ENCODE measurements around the gene LTO1. TPM values are rescaled to one million over a fixed set of nuclear protein-coding genes. Genes with fewer than 3 reads are reported as not detected.

The LTO1 gene
- total and polyA plus RNA-seq, 2 of the 13 experiments (the other 11 are each of a cell fraction or from before 2014, with no cell fraction given): 11.8 to 15.0 TPM

DNA sequence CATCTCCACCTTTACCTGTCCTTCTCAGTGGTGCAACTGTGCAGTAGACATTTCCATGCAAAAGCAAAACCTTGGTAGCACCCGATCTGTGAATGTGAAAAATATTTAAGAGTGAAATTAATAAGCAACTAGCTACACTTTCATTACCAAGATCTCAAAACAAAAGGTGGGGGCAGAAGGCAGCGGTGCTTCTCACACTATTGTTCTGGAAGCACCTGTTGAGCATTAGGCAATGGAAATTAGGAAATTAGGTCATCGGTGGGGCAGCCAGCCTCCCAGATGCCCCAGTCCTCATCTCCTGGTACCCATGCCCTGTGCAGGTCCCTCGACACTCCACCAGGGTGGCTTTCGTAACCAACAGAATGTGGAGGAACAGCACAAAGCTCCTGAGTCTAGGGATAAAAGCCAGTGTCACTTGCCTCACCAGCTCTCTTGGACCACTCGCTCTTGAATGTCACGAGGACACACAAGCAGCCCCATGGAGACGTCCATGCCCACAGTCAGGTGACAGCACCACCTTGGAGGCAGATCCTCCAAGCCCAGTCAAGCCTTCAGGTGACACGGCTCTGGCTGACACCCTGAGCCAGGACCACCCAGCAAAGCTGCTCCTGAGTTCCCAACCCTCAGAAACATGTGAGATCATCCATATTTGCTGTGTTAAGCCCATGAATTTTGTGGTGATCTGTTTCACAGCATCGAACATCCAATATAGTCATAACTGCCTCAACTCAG lies 3.3 kb downstream of the LTO1 start (continued):
- no peak for TF ChIP-seq ARID5B (CRISPR knock-in tag; IDR thresholded peaks at IDR 0.05)
- TF ChIP-seq GZF1 (CRISPR knock-in tag; IDR thresholded peaks at IDR 0.05): no peak
- no peak for TF ChIP-seq SMC3 (IDR thresholded peaks at IDR 0.05; ENCODE audit: low read length)
- no peak for TF ChIP-seq ZBTB1 (CRISPR knock-in tag; IDR thresholded peaks at IDR 0.05; ENCODE audit: borderline replicate concordance)
- TF ChIP-seq CCAR2 (optimal IDR thresholded peaks at IDR 0.05; ENCODE audit: low read depth, low read length): no peak

- H3K36me3 ChIP-seq (replicated peaks in 1 of 2; ENCODE audit: control insufficient read depth in 1 of 2, insufficient read depth in 2 of 2, low read length in 2 of 2): peaks cover 4 to 17% of the 10 kb centered on the region in 2 experiments; a peak in 4 of 5 replicates
- no peak for TF ChIP-seq GTF3A (CRISPR knock-in tag; conservative IDR thresholded peaks at IDR 0.05)
- peak; percentile 58; the same call in 1 of the 2 replicates for TF ChIP-seq ZFY (CRISPR knock-in tag; IDR thresholded peaks at IDR 0.05)
- TF ChIP-seq MAX (IDR thresholded peaks at IDR 0.05): peak; percentile 24
- TF ChIP-seq JARID2 (CRISPR knock-in tag; IDR thresholded peaks at IDR 0.05; ENCODE audit: insufficient replicate concordance): peak; percentile 35
- peak; percentile 33 for TF ChIP-seq ARID5B (CRISPR knock-in tag; IDR thresholded peaks at IDR 0.05)
- TF ChIP-seq LCORL (IDR thresholded peaks at IDR 0.05): no peak
- TF ChIP-seq LCORL (CRISPR knock-in tag; IDR thresholded peaks at IDR 0.05): peak; percentile 47; the same call in 1 of the 2 replicates
- peak; percentile 71 for TF ChIP-seq HOXA3 (CRISPR knock-in tag; IDR thresholded peaks at IDR 0.05)
Measured at GRCh38 chr11:69670158-69670845, 4.9 kb downstream of the LTO1 start.

More at GRCh38 chr11:69670158-69670845, 4.9 kb downstream of the LTO1 start:
- Histone ChIP-seq H3K9ac (ENCODE audit: insufficient read depth, low read depth, low read length) (0 out of 2 replicates have a peak overlapping the region, but pooled peaks have one; percentile 48), H3K9me3 (ENCODE audit: low read length) (no peaks in the 10 kb centered on the region), H3K4me1 (ENCODE audit: insufficient read depth, low read length) (peaks cover 58% of the 10 kb centered on the region), H4K20me1 (ENCODE audit: insufficient read depth, low read length) (peaks cover 3% of the 10 kb centered on the region; the same call in 1 of the 2 replicates), H3K79me2 (ENCODE audit: insufficient read depth, low read length) (peaks cover 20% of the 10 kb centered on the region), H3K27me3 (ENCODE audit: control insufficient read depth in 1 of 2, insufficient read depth in 2 of 2, low read length in 2 of 2) (no peaks in the 10 kb centered on the region), H3K27ac (ENCODE audit: extremely low read length, insufficient read depth, low read length) (peak overlapping the region; percentile 39), H3K4me3 (replicated peaks in 1 of 3; ENCODE audit: insufficient read depth in 1 of 3, low read depth in 2 of 3, low read length in 3 of 3) (0 out of 6 replicates have a peak overlapping the region, but pooled peaks of 2 of the 3 experiments have one; percentile 13 to 18), H2AFZ (ENCODE audit: low read length) (no peak overlapping the region), H3K4me2 (ENCODE audit: low read depth, low read length) (peak overlapping the region; percentile 38)
- in situ Hi-C loops (cut with HindIII; ENCODE audit: extremely low pct_ligation_motif_present, low pct_unique_long_range_greater_than_20kb) (loop anchor here (10.0 kb wide), 1 partner anchor 566 kb away; no protein-coding TSS in a partner anchor), intact Hi-C loops (cut with micrococcal nuclease; ENCODE audit: unreplicated experiment) (loop anchor here (1.0 kb wide), 3 partner anchors 16 to 569 kb away; no protein-coding TSS in a partner anchor)
- POLR2A ChIA-PET: interaction anchor here (0.6 to 8.9 kb wide), 4 partner anchors 13 to 40 kb away, joined by 3 to 128 read pairs (median 18); partner anchors contain the start of gene CCND1
- peak; percentile 77 for DNase-seq (ENCODE audit: low spot score)
- CTCF ChIA-PET (ENCODE audit: low intra/inter-chr PET ratio, low total read pairs): interaction anchor here (0.7 to 2.9 kb wide), 5 partner anchors 8 to 569 kb away, joined by 3 to 26 read pairs (median 9); no protein-coding TSS in a partner anchor
- ATAC-seq: peak; percentile 52
- no TSS peak for BruUV-seq (replicated peaks)
- peak; percentile 91 for FAIRE-seq
- 57% methylated on average over 12 of the region's 18 CpGs for WGBS (ENCODE audit: low lambda C conversion rate)

Measured in HepG2 (cell line).